ENCODE measurements around the gene NT5M. TPM values are rescaled to one million over a fixed set of nuclear protein-coding genes. Genes with fewer than 3 reads are reported as not detected.

The NT5M gene
- total and polyA plus RNA-seq, 9 of the 15 experiments (the other 6 are each of a cell fraction or from before 2014, with no cell fraction given) = 0.24 to 10.1 (median 3.4) TPM

GRCh38 chr17:17322516-17323510 is 19.6 kb downstream of the NT5M start:
- DNase-seq (ENCODE audit: extremely low read depth in 1 of 4, low spot score in 3 of 4) = no peak
- Histone ChIP-seq H3K4me3 (no peak overlapping the region), H3K36me3 (ENCODE audit: control insufficient read depth, insufficient read depth, low read length) (0 out of 3 replicates have a peak, but pooled peaks cover 3% of the 10 kb centered on the region), H2AFZ (ENCODE audit: low read depth, low read length) (no peak overlapping the region), H3K4me1 (replicated peaks in 1 of 2; ENCODE audit: control insufficient read depth in 2 of 2, insufficient read depth in 2 of 2, low read length in 2 of 2) (no peaks in the 10 kb centered on the region; a peak in 1 of 5 replicates), H3K79me2 (ENCODE audit: control insufficient read depth, insufficient read depth, low read length) (no peaks in the 10 kb centered on the region), H3K9me1 (ENCODE audit: control insufficient read depth, insufficient read depth, low read length) (no peaks in the 10 kb centered on the region), H3K4me2 (ENCODE audit: insufficient read depth, low read length) (no peak overlapping the region), H3K9ac (ENCODE audit: insufficient read depth in 1 of 2, low read depth in 2 of 2, low read length in 2 of 2) (peak overlapping the region in 1 of 2 experiments; percentile 17; a peak in 1 of 4 replicates), H3K27ac (ENCODE audit: extremely low read depth, low read depth, low read length) (no peak overlapping the region), H3K27me3 (ENCODE audit: control insufficient read depth in 2 of 2, insufficient read depth in 2 of 2, low read length in 2 of 2) (no peaks in the 10 kb centered on the region), H3K9me3 (replicated peaks; ENCODE audit: control insufficient read depth, insufficient read depth, low read depth, low read length) (no peaks in the 10 kb centered on the region), H4K20me1 (replicated peaks; ENCODE audit: control insufficient read depth, insufficient read depth, low read length) (no peaks in the 10 kb centered on the region)
- FAIRE-seq = no peak
- in situ Hi-C loops (cut with MboI) (no loop called here), intact Hi-C loops (cut with micrococcal nuclease) (no loop called here)
- ChIA-PET POLR2A (no interaction called here), CTCF (ENCODE audit: low intra/inter-chr PET ratio) (no interaction called here)
- WGBS (ENCODE audit: insufficient coverage, low coverage, missing lambda C conversion rate) = 79% methylated on average over 15 of the region's 21 CpGs
- BruUV-seq (replicated peaks) = no TSS peak
- TF ChIP-seq POLR2G (IDR thresholded peaks at IDR 0.05; ENCODE audit: low read depth, low read length) = peak; percentile 24; the same call in 1 of the 2 replicates
- TF ChIP-seq ZNF695 (CRISPR knock-in tag; IDR thresholded peaks at IDR 0.05) = no peak
- no peak for TF ChIP-seq POU5F1 (IDR thresholded peaks at IDR 0.05; ENCODE audit: borderline replicate concordance, low read depth, low read length, partially characterized antibody)
- no peak for TF ChIP-seq ATF2 (CRISPR knock-in tag; IDR thresholded peaks at IDR 0.05)
- ATAC-seq = no peak

Measured in K562 (cell line).